Epithelial cell of proximal tubule (primary cell): Measurements from ENCODE around the gene ATP10A. TPM values are rescaled to one million over a fixed set of nuclear protein-coding genes. Genes with fewer than 3 reads are reported as not detected.
"Not testable (repeated sequence)": the region's sequence is repeated elsewhere in the genome, so short reads cannot be mapped to it uniquely, and the experiment has no call there.

Experiments
- DNase-seq: peaks from one replicate; pipeline ENCODE4 v3.0.0-alpha.2; 2011; ENCODE audit warnings: low read depth
- H3K4me3 ChIP-seq: 2 replicates; pipeline ENCODE4 v1.5.1; 2011; ENCODE audit warnings: low read depth, mild to moderate bottlenecking, low read length
- CTCF ChIP-seq: conservative IDR thresholded peaks from 2 replicates; pipeline ENCODE4 v1.5.1; 2012; ENCODE audit warnings: low read depth, mild to moderate bottlenecking, low read length
- total RNA-seq: library from RNA; depleted of rRNA; stranded (reverse); fragments of >200 nt; gene quantifications from 2 replicates; pipeline ENCODE4 v1.2.3, GENCODE V29; 2015

The ATP10A gene
- total RNA-seq, 1 donor from 2014 or later: 13.0 TPM

- no peak for TF ChIP-seq CTCF
- no peak for DNase-seq
- H3K4me3 ChIP-seq: no peak overlapping the region
Measured at GRCh38 chr15:25776071-25776746, 86.9 kb downstream of the ATP10A start.

- DNase-seq: no peak
- no peak for TF ChIP-seq CTCF
- no peak overlapping the region for H3K4me3 ChIP-seq
Measured at GRCh38 chr15:25775317-25775912, 87.7 kb downstream of the ATP10A start.

- DNase-seq: no peak
- no peak overlapping the region for H3K4me3 ChIP-seq
- no peak for TF ChIP-seq CTCF
Measured at GRCh38 chr15:25774871-25775270, 88.3 kb downstream of the ATP10A start.

GRCh38 chr15:25773248-25773647, 89.9 kb downstream of the ATP10A start:
- TF ChIP-seq CTCF: no peak
- H3K4me3 ChIP-seq: no peak overlapping the region
- no peak for DNase-seq

- no peak for DNase-seq
- TF ChIP-seq CTCF: no peak
- no peak overlapping the region for H3K4me3 ChIP-seq
Measured at GRCh38 chr15:25772500-25772899, 90.6 kb downstream of the ATP10A start.

- H3K4me3 ChIP-seq, DNase-seq: not testable (repeated sequence)
Measured at GRCh38 chr15:25771736-25772135, 91.4 kb downstream of the ATP10A start.

- no peak for DNase-seq
- H3K4me3 ChIP-seq: no peak overlapping the region
- TF ChIP-seq CTCF: no peak
Measured at GRCh38 chr15:25771338-25771706, 91.8 kb downstream of the ATP10A start.
